ENCODE measurements around the gene CCDC47.
"Not testable (repeated sequence)": the region's sequence is repeated elsewhere in the genome, so short reads cannot be mapped to it uniquely, and the experiment has no call there.

Gene CCDC47

GRCh38 chr17:63773272-63774140 is at the start of gene CCDC47:
Gene CCDC47 (minus strand): TSS chr17:63773597. CDS start chr17:63766175, 7,422 bp downstream.
- in situ Hi-C loops (cut with HindIII; ENCODE audit: low sequenced_read_pairs), result no loop called here

GRCh38 chr17:63822537-63822936 is 49.1 kb upstream of the CCDC47 start:
- in situ Hi-C loops (cut with HindIII; ENCODE audit: low sequenced_read_pairs), result no loop called here

GRCh38 chr17:63821804-63822203 is 48.4 kb upstream of the CCDC47 start:
- in situ Hi-C loops (cut with HindIII; ENCODE audit: low sequenced_read_pairs), result no loop called here

GRCh38 chr17:63820963-63821561 is 47.7 kb upstream of the CCDC47 start:
- in situ Hi-C loops (cut with HindIII; ENCODE audit: low sequenced_read_pairs), result no loop called here

- in situ Hi-C loops (cut with HindIII; ENCODE audit: low sequenced_read_pairs), result loop anchor here (5.0 kb wide), 1 partner anchor 38 kb away; no protein-coding TSS in a partner anchor
These were observed 46.5 kb upstream of the CCDC47 start for GRCh38 chr17:63819585-63820537.

- in situ Hi-C loops (cut with HindIII; ENCODE audit: low sequenced_read_pairs), result loop anchor here (5.0 kb wide), 1 partner anchor 37 kb away; no protein-coding TSS in a partner anchor
These were observed 45.7 kb upstream of the CCDC47 start for GRCh38 chr17:63819131-63819530.

GRCh38 chr17:63817736-63818385 is 44.5 kb upstream of the CCDC47 start:
- in situ Hi-C loops (cut with HindIII; ENCODE audit: low sequenced_read_pairs), result loop anchor here (5.0 kb wide), 1 partner anchor 36 kb away; no protein-coding TSS in a partner anchor

GRCh38 chr17:63816669-63817068 is 43.3 kb upstream of the CCDC47 start:
- in situ Hi-C loops (cut with HindIII; ENCODE audit: low sequenced_read_pairs), result loop anchor here (5.0 kb wide), 1 partner anchor 34 kb away; no protein-coding TSS in a partner anchor

GRCh38 chr17:63816123-63816522 is 42.7 kb upstream of the CCDC47 start:
- in situ Hi-C loops (cut with HindIII; ENCODE audit: low sequenced_read_pairs), result loop anchor here (5.0 kb wide), 1 partner anchor 34 kb away; no protein-coding TSS in a partner anchor

GRCh38 chr17:63809970-63810369 is 36.6 kb upstream of the CCDC47 start:
- in situ Hi-C loops (cut with HindIII; ENCODE audit: low sequenced_read_pairs), result no loop called here

GRCh38 chr17:63805591-63805990 is 32.2 kb upstream of the CCDC47 start:
- in situ Hi-C loops (cut with HindIII; ENCODE audit: low sequenced_read_pairs), result no loop called here

- in situ Hi-C loops (cut with HindIII; ENCODE audit: low sequenced_read_pairs), result no loop called here
These were observed 30.9 kb upstream of the CCDC47 start for GRCh38 chr17:63804328-63804727.

GRCh38 chr17:63800783-63801182 is 27.4 kb upstream of the CCDC47 start:
- in situ Hi-C loops (cut with HindIII; ENCODE audit: low sequenced_read_pairs), result no loop called here

GRCh38 chr17:63798572-63799106 is 25.2 kb upstream of the CCDC47 start:
- in situ Hi-C loops (cut with HindIII; ENCODE audit: low sequenced_read_pairs), result no loop called here

GRCh38 chr17:63796375-63796774 is 23.0 kb upstream of the CCDC47 start:
- in situ Hi-C loops (cut with HindIII; ENCODE audit: low sequenced_read_pairs), result not testable (repeated sequence)

- in situ Hi-C loops (cut with HindIII; ENCODE audit: low sequenced_read_pairs), result no loop called here
These were observed 18.8 kb upstream of the CCDC47 start for GRCh38 chr17:63792055-63792729.

GRCh38 chr17:63790057-63790456 is 16.7 kb upstream of the CCDC47 start:
- in situ Hi-C loops (cut with HindIII; ENCODE audit: low sequenced_read_pairs), result no loop called here

GRCh38 chr17:63786971-63787711 is 13.7 kb upstream of the CCDC47 start:
- in situ Hi-C loops (cut with HindIII; ENCODE audit: low sequenced_read_pairs), result no loop called here

- in situ Hi-C loops (cut with HindIII; ENCODE audit: low sequenced_read_pairs), result no loop called here
These were observed 12.7 kb upstream of the CCDC47 start for GRCh38 chr17:63786117-63786516.

All from DLD1 (cell line).